Measurements from ENCODE around the gene ABHD14A. TPM values are rescaled to one million over a fixed set of nuclear protein-coding genes. Genes with fewer than 3 reads are reported as not detected.

The ABHD14A gene
- total RNA-seq, 2 experiments from 2014 or later = 7.5 to 8.9 TPM

- Histone ChIP-seq H3K36me3 (ENCODE audit: insufficient read depth, low read length) (no peaks in the 10 kb centered on the region), H3K4me3 (ENCODE audit: low read depth, low read length, poor library complexity, severe bottlenecking) (no peak overlapping the region), H3K9me2 (ENCODE audit: insufficient read depth, low read length) (no peaks in the 10 kb centered on the region), H3K79me2 (ENCODE audit: insufficient read depth, low read depth, low read length) (no peaks in the 10 kb centered on the region), H4K20me1 (ENCODE audit: insufficient read depth, low read length) (no peaks in the 10 kb centered on the region), H3K9me3 (ENCODE audit: low read length) (no peaks in the 10 kb centered on the region), H3K27ac (ENCODE audit: low read depth, low read length, poor library complexity, severe bottlenecking) (no peak overlapping the region), H2AFZ (ENCODE audit: low read length) (no peak overlapping the region), H3K4me1 (ENCODE audit: insufficient read depth, low read length, poor library complexity, severe bottlenecking) (peaks cover 4% of the 10 kb centered on the region), H3K4me2 (ENCODE audit: low read length) (no peak overlapping the region)
- no TSS peak for BruUV-seq (replicated peaks)
- CTCF ChIA-PET (ENCODE audit: unreplicated experiment) = interaction anchor here (0.6 to 1.5 kb wide), 2 partner anchors 11 to 1185 kb away, joined by 3 to 4 read pairs; partner anchors contain the start of gene ABHD14B
- intact Hi-C loops (cut with micrococcal nuclease; ENCODE audit: unreplicated experiment) = no loop called here
- POLR2A ChIA-PET = no interaction called here
- no peak for DNase-seq (ENCODE audit: low spot score)
- TF ChIP-seq EZH2phosphoT487 (IDR thresholded peaks at IDR 0.05; ENCODE audit: borderline replicate concordance, low read depth, low read length) = no peak
- TF ChIP-seq, protein P1, sequence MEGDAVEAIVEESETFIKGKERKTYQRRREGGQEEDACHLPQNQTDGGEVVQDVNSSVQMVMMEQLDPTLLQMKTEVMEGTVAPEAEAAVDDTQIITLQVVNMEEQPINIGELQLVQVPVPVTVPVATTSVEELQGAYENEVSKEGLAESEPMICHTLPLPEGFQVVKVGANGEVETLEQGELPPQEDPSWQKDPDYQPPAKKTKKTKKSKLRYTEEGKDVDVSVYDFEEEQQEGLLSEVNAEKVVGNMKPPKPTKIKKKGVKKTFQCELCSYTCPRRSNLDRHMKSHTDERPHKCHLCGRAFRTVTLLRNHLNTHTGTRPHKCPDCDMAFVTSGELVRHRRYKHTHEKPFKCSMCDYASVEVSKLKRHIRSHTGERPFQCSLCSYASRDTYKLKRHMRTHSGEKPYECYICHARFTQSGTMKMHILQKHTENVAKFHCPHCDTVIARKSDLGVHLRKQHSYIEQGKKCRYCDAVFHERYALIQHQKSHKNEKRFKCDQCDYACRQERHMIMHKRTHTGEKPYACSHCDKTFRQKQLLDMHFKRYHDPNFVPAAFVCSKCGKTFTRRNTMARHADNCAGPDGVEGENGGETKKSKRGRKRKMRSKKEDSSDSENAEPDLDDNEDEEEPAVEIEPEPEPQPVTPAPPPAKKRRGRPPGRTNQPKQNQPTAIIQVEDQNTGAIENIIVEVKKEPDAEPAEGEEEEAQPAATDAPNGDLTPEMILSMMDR (conservative IDR thresholded peaks at IDR 0.05; ENCODE audit: low read length) = no peak
Measured at GRCh38 chr3:51962854-51963530, 11.9 kb upstream of the ABHD14A start.

GRCh38 chr3:51963951-51964451 lies 10.9 kb upstream of the ABHD14A start:
- no peak overlapping the region for H3K4me3 ChIP-seq (ENCODE audit: low read depth, low read length, poor library complexity, severe bottlenecking)
- no peak overlapping the region for H3K4me2 ChIP-seq (ENCODE audit: low read length)
- intact Hi-C loops (cut with micrococcal nuclease; ENCODE audit: unreplicated experiment) = no loop called here
- H3K79me2 ChIP-seq (ENCODE audit: insufficient read depth, low read depth, low read length) = no peaks in the 10 kb centered on the region
- no peaks in the 10 kb centered on the region for H3K9me2 ChIP-seq (ENCODE audit: insufficient read depth, low read length)
- H4K20me1 ChIP-seq (ENCODE audit: insufficient read depth, low read length) = no peaks in the 10 kb centered on the region
- peaks cover 10% of the 10 kb centered on the region for H3K4me1 ChIP-seq (ENCODE audit: insufficient read depth, low read length, poor library complexity, severe bottlenecking)
- TF ChIP-seq EZH2phosphoT487 (IDR thresholded peaks at IDR 0.05; ENCODE audit: borderline replicate concordance, low read depth, low read length) = no peak
- TF ChIP-seq, protein P1 (conservative IDR thresholded peaks at IDR 0.05; ENCODE audit: low read length) = no peak
- no TSS peak for BruUV-seq (replicated peaks)
- H2AFZ ChIP-seq (ENCODE audit: low read length) = no peak overlapping the region
- POLR2A ChIA-PET = no interaction called here
- H3K27ac ChIP-seq (ENCODE audit: low read depth, low read length, poor library complexity, severe bottlenecking) = no peak overlapping the region
- no peaks in the 10 kb centered on the region for H3K36me3 ChIP-seq (ENCODE audit: insufficient read depth, low read length)
- no peaks in the 10 kb centered on the region for H3K9me3 ChIP-seq (ENCODE audit: low read length)
- no peak for DNase-seq (ENCODE audit: low spot score)
- CTCF ChIA-PET (ENCODE audit: unreplicated experiment) = interaction anchor here (0.6 kb wide), 1 partner anchor 1184 kb away, joined by 3 read pairs; no protein-coding TSS in a partner anchor

- Histone ChIP-seq H2AFZ (ENCODE audit: low read length) (no peak overlapping the region), H3K9me3 (ENCODE audit: low read length) (no peaks in the 10 kb centered on the region), H3K79me2 (ENCODE audit: insufficient read depth, low read depth, low read length) (no peaks in the 10 kb centered on the region), H4K20me1 (ENCODE audit: insufficient read depth, low read length) (no peaks in the 10 kb centered on the region), H3K27ac (ENCODE audit: low read depth, low read length, poor library complexity, severe bottlenecking) (no peak overlapping the region), H3K4me3 (ENCODE audit: low read depth, low read length, poor library complexity, severe bottlenecking) (no peak overlapping the region), H3K9me2 (ENCODE audit: insufficient read depth, low read length) (no peaks in the 10 kb centered on the region), H3K4me1 (ENCODE audit: insufficient read depth, low read length, poor library complexity, severe bottlenecking) (peaks cover 10% of the 10 kb centered on the region), H3K36me3 (ENCODE audit: insufficient read depth, low read length) (no peaks in the 10 kb centered on the region), H3K4me2 (ENCODE audit: low read length) (no peak overlapping the region)
- ChIA-PET CTCF (ENCODE audit: unreplicated experiment) (no interaction called here), POLR2A (no interaction called here)
- no peak for TF ChIP-seq EZH2phosphoT487 (IDR thresholded peaks at IDR 0.05; ENCODE audit: borderline replicate concordance, low read depth, low read length)
- TF ChIP-seq, protein P1 (conservative IDR thresholded peaks at IDR 0.05; ENCODE audit: low read length) = no peak
- DNase-seq (ENCODE audit: low spot score) = no peak
- intact Hi-C loops (cut with micrococcal nuclease; ENCODE audit: unreplicated experiment) = no loop called here
- no TSS peak for BruUV-seq (replicated peaks)
Measured at GRCh38 chr3:51964521-51964920, 10.3 kb upstream of the ABHD14A start.

Data from OCI-LY7 (cell line).